SK-N-SH treated with all-trans-retinoic acid at 6 μM for 48 hours (cell line): ENCODE results near the gene NNMT.

Experiments
- ATAC-seq: fragments of 200-7000 bp; cut with Tn5 transposase; 3 replicates; pipeline ENCODE4 v1.9.1; 2020; ENCODE audit warnings: mild to moderate bottlenecking, moderate library complexity
- ARNTL ChIP-seq: fragments of 450-650 bp; formaldehyde crosslinking; IDR thresholded peaks from 2 replicates; pipeline ENCODE4 v1.5.0; 2020; ENCODE audit warnings: low read depth, mild to moderate bottlenecking, moderate library complexity, borderline replicate concordance
- CREB5 ChIP-seq: fragments of 250-450 bp; sonication (Bioruptor Pico); IDR thresholded peaks from 2 replicates; pipeline ENCODE4 v1.5.1; 2020; ENCODE audit warnings: low read depth, mild to moderate bottlenecking, moderate library complexity
- ESRRG ChIP-seq: fragments of 250-450 bp; sonication (Bioruptor Pico); IDR thresholded peaks from 2 replicates; pipeline ENCODE4 v1.6.1; 2021; ENCODE audit warnings: mild to moderate bottlenecking
- GLIS3 ChIP-seq: fragments of 250-450 bp; sonication (Bioruptor Pico); IDR thresholded peaks from 2 replicates; pipeline ENCODE4 v1.5.0; 2020; ENCODE audit warnings: mild to moderate bottlenecking, moderate library complexity
- ISL1 ChIP-seq: fragments of 250-450 bp; sonication (Bioruptor Pico); IDR thresholded peaks from 2 replicates; pipeline ENCODE4 v2.1.2; 2022; ENCODE audit warnings: mild to moderate bottlenecking, moderate library complexity
- OSR1 ChIP-seq: fragments of 250-450 bp; sonication (Bioruptor Pico); IDR thresholded peaks from 2 replicates; pipeline ENCODE4 v1.8.0; 2022; ENCODE audit warnings: moderate library complexity, mild to moderate bottlenecking, inconsistent platforms
- PPARA ChIP-seq: fragments of 250-450 bp; sonication (Bioruptor Pico); IDR thresholded peaks from 2 replicates; pipeline ENCODE4 v1.5.0; 2020; ENCODE audit warnings: mild to moderate bottlenecking, borderline replicate concordance
- RARB ChIP-seq: fragments of 250-450 bp; sonication (Bioruptor Pico); IDR thresholded peaks from 2 replicates; pipeline ENCODE4 v1.8.0; 2021; ENCODE audit warnings: mild to moderate bottlenecking, moderate library complexity
- SNAI2 ChIP-seq: fragments of 250-450 bp; sonication (Bioruptor Pico); IDR thresholded peaks from 2 replicates; pipeline ENCODE4 v1.5.0; 2020; ENCODE audit warnings: mild to moderate bottlenecking, moderate library complexity
- TCF4 ChIP-seq: fragments of 250-450 bp; sonication (Bioruptor Pico); IDR thresholded peaks from 2 replicates; pipeline ENCODE4 v1.8.0; 2021; ENCODE audit warnings: mild to moderate bottlenecking, moderate library complexity, borderline replicate concordance
- TOX ChIP-seq: fragments of 250-450 bp; sonication (Bioruptor Pico); IDR thresholded peaks from 2 replicates; pipeline ENCODE4 v1.8.0; 2021; ENCODE audit warnings: mild to moderate bottlenecking, moderate library complexity, borderline replicate concordance
- ZC3H10 ChIP-seq: fragments of 250-450 bp; sonication (Bioruptor Pico); IDR thresholded peaks from 2 replicates; pipeline ENCODE4 v1.5.1; 2021; ENCODE audit warnings: mild to moderate bottlenecking, moderate library complexity
- ZFP3 ChIP-seq: fragments of 250-450 bp; sonication (Bioruptor Pico); IDR thresholded peaks from 2 replicates; pipeline ENCODE4 v1.5.0; 2020; ENCODE audit warnings: mild to moderate bottlenecking, moderate library complexity
- ZFP30 ChIP-seq: fragments of 450-650 bp; formaldehyde crosslinking; IDR thresholded peaks from 2 replicates; pipeline ENCODE4 v1.5.0; 2022; ENCODE audit warnings: mild to moderate bottlenecking, moderate library complexity
- ZNF565 ChIP-seq: fragments of 450-650 bp; formaldehyde crosslinking; conservative IDR thresholded peaks from 2 replicates; pipeline ENCODE4 v1.5.0; 2020; ENCODE audit warnings: low read depth, mild to moderate bottlenecking, moderate library complexity
- ZNF70 ChIP-seq: fragments of 450-650 bp; formaldehyde crosslinking; IDR thresholded peaks from 2 replicates; pipeline ENCODE4 v1.5.0; 2020; ENCODE audit warnings: mild to moderate bottlenecking, moderate library complexity
- ZNF8 ChIP-seq: fragments of 450-650 bp; formaldehyde crosslinking; IDR thresholded peaks from 2 replicates; pipeline ENCODE4 v1.5.0; 2020; ENCODE audit warnings: mild to moderate bottlenecking, moderate library complexity
- TF ChIP-seq, protein P1 (sequence below): fragments of 250-450 bp; sonication (Bioruptor Pico); IDR thresholded peaks from 2 replicates; pipeline ENCODE4 v1.8.0; 2020; ENCODE audit warnings: mild to moderate bottlenecking, moderate library complexity, borderline replicate concordance
- TF ChIP-seq, protein P2 (sequence below): fragments of 250-450 bp; sonication (Bioruptor Pico); IDR thresholded peaks from 2 replicates; pipeline ENCODE4 v1.5.0; 2020; ENCODE audit warnings: mild to moderate bottlenecking, moderate library complexity
- TF ChIP-seq, protein P3 (sequence below): fragments of 250-450 bp; sonication (Bioruptor Pico); IDR thresholded peaks from 2 replicates; pipeline ENCODE4 v1.5.1; 2021; ENCODE audit warnings: mild to moderate bottlenecking, moderate library complexity
- TF ChIP-seq, protein P4 (sequence below): fragments of 250-450 bp; sonication (Bioruptor Pico); IDR thresholded peaks from 2 replicates; pipeline ENCODE4 v1.8.0; 2021; ENCODE audit warnings: low read depth, mild to moderate bottlenecking, moderate library complexity, borderline replicate concordance

The NNMT gene

GRCh38 chr11:114326151-114326550 is 30.0 kb downstream of the NNMT start:
- TF ChIP-seq, protein P1, sequence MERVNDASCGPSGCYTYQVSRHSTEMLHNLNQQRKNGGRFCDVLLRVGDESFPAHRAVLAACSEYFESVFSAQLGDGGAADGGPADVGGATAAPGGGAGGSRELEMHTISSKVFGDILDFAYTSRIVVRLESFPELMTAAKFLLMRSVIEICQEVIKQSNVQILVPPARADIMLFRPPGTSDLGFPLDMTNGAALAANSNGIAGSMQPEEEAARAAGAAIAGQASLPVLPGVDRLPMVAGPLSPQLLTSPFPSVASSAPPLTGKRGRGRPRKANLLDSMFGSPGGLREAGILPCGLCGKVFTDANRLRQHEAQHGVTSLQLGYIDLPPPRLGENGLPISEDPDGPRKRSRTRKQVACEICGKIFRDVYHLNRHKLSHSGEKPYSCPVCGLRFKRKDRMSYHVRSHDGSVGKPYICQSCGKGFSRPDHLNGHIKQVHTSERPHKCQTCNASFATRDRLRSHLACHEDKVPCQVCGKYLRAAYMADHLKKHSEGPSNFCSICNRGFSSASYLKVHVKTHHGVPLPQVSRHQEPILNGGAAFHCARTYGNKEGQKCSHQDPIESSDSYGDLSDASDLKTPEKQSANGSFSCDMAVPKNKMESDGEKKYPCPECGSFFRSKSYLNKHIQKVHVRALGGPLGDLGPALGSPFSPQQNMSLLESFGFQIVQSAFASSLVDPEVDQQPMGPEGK (CRISPR knock-in tag): no peak
- TF ChIP-seq, protein P2, sequence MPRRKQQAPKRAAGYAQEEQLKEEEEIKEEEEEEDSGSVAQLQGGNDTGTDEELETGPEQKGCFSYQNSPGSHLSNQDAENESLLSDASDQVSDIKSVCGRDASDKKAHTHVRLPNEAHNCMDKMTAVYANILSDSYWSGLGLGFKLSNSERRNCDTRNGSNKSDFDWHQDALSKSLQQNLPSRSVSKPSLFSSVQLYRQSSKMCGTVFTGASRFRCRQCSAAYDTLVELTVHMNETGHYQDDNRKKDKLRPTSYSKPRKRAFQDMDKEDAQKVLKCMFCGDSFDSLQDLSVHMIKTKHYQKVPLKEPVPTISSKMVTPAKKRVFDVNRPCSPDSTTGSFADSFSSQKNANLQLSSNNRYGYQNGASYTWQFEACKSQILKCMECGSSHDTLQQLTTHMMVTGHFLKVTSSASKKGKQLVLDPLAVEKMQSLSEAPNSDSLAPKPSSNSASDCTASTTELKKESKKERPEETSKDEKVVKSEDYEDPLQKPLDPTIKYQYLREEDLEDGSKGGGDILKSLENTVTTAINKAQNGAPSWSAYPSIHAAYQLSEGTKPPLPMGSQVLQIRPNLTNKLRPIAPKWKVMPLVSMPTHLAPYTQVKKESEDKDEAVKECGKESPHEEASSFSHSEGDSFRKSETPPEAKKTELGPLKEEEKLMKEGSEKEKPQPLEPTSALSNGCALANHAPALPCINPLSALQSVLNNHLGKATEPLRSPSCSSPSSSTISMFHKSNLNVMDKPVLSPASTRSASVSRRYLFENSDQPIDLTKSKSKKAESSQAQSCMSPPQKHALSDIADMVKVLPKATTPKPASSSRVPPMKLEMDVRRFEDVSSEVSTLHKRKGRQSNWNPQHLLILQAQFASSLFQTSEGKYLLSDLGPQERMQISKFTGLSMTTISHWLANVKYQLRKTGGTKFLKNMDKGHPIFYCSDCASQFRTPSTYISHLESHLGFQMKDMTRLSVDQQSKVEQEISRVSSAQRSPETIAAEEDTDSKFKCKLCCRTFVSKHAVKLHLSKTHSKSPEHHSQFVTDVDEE (CRISPR knock-in tag): no peak
- TF ChIP-seq GLIS3 (CRISPR knock-in tag) (no peak), RARB (CRISPR knock-in tag) (no peak), TOX (CRISPR knock-in tag) (no peak)
- ATAC-seq: no peak

DNA sequence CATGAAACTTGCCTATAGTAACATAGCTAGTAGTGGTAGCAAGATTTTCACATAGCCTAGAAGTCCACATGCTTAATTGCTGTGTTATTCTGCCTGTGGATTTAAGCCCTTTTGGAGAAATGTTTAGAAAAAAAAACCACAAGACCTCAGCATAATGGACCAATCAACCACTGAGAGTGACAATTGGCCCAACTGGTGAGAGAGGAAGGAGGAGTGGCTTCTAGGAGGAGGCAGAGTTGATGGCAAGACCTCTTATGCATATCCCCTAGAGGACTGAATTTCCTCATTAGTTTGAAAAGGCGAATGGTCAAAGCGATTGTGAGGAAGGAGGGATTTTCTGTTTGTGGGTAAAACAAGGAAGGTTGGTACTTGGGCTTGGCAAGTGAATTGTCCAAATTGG is 30.6 kb downstream of the NNMT start:
- ATAC-seq: no peak
- TF ChIP-seq GLIS3 (CRISPR knock-in tag) (no peak), ZFP30 (CRISPR knock-in tag) (no peak), TOX (CRISPR knock-in tag) (no peak), ZNF565 (CRISPR knock-in tag) (no peak), CREB5 (CRISPR knock-in tag) (no peak), ZNF70 (CRISPR knock-in tag) (no peak), RARB (CRISPR knock-in tag) (no peak), OSR1 (CRISPR knock-in tag) (no peak), ISL1 (no peak), SNAI2 (CRISPR knock-in tag) (no peak), ZC3H10 (CRISPR knock-in tag) (no peak), ZFP3 (CRISPR knock-in tag) (no peak), ESRRG (CRISPR knock-in tag) (no peak), TCF4 (CRISPR knock-in tag) (no peak), ARNTL (no peak), PPARA (CRISPR knock-in tag) (no peak), ZNF8 (CRISPR knock-in tag) (no peak)
- TF ChIP-seq, protein P2 (CRISPR knock-in tag): no peak
- TF ChIP-seq, protein P3, sequence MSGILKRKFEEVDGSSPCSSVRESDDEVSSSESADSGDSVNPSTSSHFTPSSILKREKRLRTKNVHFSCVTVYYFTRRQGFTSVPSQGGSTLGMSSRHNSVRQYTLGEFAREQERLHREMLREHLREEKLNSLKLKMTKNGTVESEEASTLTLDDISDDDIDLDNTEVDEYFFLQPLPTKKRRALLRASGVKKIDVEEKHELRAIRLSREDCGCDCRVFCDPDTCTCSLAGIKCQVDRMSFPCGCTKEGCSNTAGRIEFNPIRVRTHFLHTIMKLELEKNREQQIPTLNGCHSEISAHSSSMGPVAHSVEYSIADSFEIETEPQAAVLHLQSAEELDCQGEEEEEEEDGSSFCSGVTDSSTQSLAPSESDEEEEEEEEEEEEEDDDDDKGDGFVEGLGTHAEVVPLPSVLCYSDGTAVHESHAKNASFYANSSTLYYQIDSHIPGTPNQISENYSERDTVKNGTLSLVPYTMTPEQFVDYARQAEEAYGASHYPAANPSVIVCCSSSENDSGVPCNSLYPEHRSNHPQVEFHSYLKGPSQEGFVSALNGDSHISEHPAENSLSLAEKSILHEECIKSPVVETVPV (CRISPR knock-in tag): no peak
- TF ChIP-seq, protein P4, sequence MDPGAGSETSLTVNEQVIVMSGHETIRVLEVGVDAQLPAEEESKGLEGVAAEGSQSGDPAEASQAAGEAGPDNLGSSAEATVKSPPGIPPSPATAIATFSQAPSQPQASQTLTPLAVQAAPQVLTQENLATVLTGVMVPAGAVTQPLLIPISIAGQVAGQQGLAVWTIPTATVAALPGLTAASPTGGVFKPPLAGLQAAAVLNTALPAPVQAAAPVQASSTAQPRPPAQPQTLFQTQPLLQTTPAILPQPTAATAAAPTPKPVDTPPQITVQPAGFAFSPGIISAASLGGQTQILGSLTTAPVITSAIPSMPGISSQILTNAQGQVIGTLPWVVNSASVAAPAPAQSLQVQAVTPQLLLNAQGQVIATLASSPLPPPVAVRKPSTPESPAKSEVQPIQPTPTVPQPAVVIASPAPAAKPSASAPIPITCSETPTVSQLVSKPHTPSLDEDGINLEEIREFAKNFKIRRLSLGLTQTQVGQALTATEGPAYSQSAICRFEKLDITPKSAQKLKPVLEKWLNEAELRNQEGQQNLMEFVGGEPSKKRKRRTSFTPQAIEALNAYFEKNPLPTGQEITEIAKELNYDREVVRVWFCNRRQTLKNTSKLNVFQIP: no peak
